ENCODE measurements around the gene GCLM. TPM values are rescaled to one million over a fixed set of nuclear protein-coding genes. Genes with fewer than 3 reads are reported as not detected.
A peak's percentile ranks its signal among the peaks of the same experiment; 100 is the strongest.

GCLM gene
- polyA plus RNA-seq, 1 donor (not counting 4 experiments of a cell fraction or from before 2014, with no cell fraction given): 41.8 TPM

DNA sequence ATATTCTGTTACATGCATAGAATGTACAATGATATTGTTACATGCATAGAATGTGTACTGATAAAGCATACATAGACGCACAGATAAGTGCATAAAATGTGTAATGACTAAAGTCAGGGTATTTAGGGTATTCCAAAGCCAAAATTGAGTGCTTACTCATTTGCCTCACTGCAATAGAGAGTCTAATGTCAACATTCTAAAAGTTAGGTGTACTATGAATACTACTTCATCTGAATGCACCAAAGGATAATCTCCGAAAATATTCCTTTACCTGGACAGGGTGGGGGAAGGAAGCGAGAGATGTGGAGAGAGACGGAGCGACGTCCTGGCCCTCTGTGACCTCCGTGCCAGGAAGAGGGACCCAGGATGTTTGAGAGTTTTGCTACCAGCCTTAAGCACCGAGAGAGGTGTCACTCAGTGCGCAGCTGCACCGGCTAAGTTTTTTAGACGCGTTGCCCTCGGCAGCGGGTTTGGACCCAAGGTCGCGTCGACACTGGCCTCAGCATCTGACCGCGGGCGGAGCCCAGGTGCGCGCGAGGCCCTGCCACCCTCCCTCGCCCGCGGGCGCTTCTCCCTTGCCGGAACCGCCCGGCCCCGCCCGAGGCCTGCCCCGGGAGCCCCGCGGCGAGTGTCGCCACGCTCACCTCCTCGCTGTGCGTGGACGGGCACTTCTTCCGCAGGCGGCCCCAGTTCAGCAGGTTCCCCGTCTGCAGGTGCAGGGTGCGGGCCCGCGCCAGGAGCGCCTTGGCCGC is 660 bp downstream of the GCLM start:
- Histone ChIP-seq H3K27me3 (ENCODE audit: control insufficient read depth, extremely low read depth, insufficient read depth, low read length) (no peaks in the 10 kb centered on the region), H3K4me2 (ENCODE audit: control insufficient read depth, extremely low read depth, insufficient read depth, low read depth, low read length) (peak overlapping the region; percentile 92), H3K79me2 (ENCODE audit: control insufficient read depth, insufficient read depth, low read length) (peaks cover 52% of the 10 kb centered on the region), H2AFZ (ENCODE audit: control insufficient read depth, low read length) (no peak overlapping the region), H4K20me1 (ENCODE audit: control insufficient read depth, extremely low read depth, insufficient read depth, low read length) (no peaks in the 10 kb centered on the region), H3K9ac (ENCODE audit: control insufficient read depth, extremely low read depth, insufficient read depth, low read length) (peak overlapping the region; percentile 81), H3K27ac (ENCODE audit: control insufficient read depth, insufficient read depth, low read length) (peak overlapping the region; percentile 69), H3K9me3 (ENCODE audit: control insufficient read depth, low read depth, low read length) (no peaks in the 10 kb centered on the region), H3K36me3 (ENCODE audit: control insufficient read depth in 2 of 2, extremely low read depth in 1 of 2, insufficient read depth in 2 of 2, low read length in 2 of 2) (no peaks in the 10 kb centered on the region), H3K9me1 (ENCODE audit: control insufficient read depth, extremely low read depth, insufficient read depth, low read length) (no peaks in the 10 kb centered on the region), H3K4me3 (ENCODE audit: control insufficient read depth in 2 of 3, extremely low read depth in 1 of 3, insufficient read depth in 2 of 3, low read depth in 1 of 3, low read length in 3 of 3) (peak overlapping the region; percentile 80 to 86 (median 83)), H3K4me1 (ENCODE audit: control insufficient read depth, extremely low read depth, insufficient read depth, low read length) (peaks cover 16% of the 10 kb centered on the region)
- no peak for TF ChIP-seq EZH2 (IDR thresholded peaks at IDR 0.05; ENCODE audit: low read length)
- TF ChIP-seq, protein P1, sequence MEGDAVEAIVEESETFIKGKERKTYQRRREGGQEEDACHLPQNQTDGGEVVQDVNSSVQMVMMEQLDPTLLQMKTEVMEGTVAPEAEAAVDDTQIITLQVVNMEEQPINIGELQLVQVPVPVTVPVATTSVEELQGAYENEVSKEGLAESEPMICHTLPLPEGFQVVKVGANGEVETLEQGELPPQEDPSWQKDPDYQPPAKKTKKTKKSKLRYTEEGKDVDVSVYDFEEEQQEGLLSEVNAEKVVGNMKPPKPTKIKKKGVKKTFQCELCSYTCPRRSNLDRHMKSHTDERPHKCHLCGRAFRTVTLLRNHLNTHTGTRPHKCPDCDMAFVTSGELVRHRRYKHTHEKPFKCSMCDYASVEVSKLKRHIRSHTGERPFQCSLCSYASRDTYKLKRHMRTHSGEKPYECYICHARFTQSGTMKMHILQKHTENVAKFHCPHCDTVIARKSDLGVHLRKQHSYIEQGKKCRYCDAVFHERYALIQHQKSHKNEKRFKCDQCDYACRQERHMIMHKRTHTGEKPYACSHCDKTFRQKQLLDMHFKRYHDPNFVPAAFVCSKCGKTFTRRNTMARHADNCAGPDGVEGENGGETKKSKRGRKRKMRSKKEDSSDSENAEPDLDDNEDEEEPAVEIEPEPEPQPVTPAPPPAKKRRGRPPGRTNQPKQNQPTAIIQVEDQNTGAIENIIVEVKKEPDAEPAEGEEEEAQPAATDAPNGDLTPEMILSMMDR (optimal IDR thresholded peaks at IDR 0.05 in 1 of 3, IDR thresholded peaks at IDR 0.05 in 1 of 3, conservative IDR thresholded peaks at IDR 0.05 in 1 of 3; ENCODE audit: extremely low read depth in 1 of 3, insufficient read depth in 2 of 3, low read length in 3 of 3): no peak
- dilution Hi-C loops (cut with MboI; ENCODE audit: extremely low pct_ligation_motif_present, low sequenced_read_pairs): no loop called here
- no peak for DNase-seq (ENCODE audit: low read depth, low spot score)
- FAIRE-seq: no peak

DNA sequence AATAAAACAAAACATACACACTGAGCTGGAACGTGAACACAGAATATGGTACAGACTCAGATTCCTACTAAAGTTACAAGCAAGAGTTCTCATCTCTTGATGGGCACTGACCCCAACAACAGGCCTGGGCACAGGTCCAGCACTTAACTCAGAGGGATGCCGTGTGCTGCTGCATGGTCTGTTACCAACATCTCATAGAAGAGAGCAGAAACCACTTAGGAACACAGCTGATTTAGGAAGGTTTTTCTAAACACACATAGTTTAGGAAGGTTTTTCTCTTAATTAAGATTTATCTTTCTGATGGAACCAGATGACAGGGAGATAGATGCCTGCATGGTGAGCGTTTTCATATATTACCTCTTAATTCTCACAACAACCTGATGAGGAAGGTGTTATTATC is 1.5 kb downstream of the GCLM start:
- no peaks in the 10 kb centered on the region for H4K20me1 ChIP-seq (ENCODE audit: control insufficient read depth, extremely low read depth, insufficient read depth, low read length)
- DNase-seq (ENCODE audit: low read depth, low spot score): no peak
- no peak for TF ChIP-seq EZH2 (IDR thresholded peaks at IDR 0.05; ENCODE audit: low read length)
- TF ChIP-seq, protein P1 (optimal IDR thresholded peaks at IDR 0.05 in 1 of 3, IDR thresholded peaks at IDR 0.05 in 1 of 3, conservative IDR thresholded peaks at IDR 0.05 in 1 of 3; ENCODE audit: extremely low read depth in 1 of 3, insufficient read depth in 2 of 3, low read length in 3 of 3): no peak
- peak overlapping the region; percentile 80 to 86 (median 83) for H3K4me3 ChIP-seq (ENCODE audit: control insufficient read depth in 2 of 3, extremely low read depth in 1 of 3, insufficient read depth in 2 of 3, low read depth in 1 of 3, low read length in 3 of 3)
- no peak for FAIRE-seq
- no peak overlapping the region for H3K27ac ChIP-seq (ENCODE audit: control insufficient read depth, insufficient read depth, low read length)
- no peaks in the 10 kb centered on the region for H3K9me3 ChIP-seq (ENCODE audit: control insufficient read depth, low read depth, low read length)
- no peaks in the 10 kb centered on the region for H3K27me3 ChIP-seq (ENCODE audit: control insufficient read depth, extremely low read depth, insufficient read depth, low read length)
- H3K4me1 ChIP-seq (ENCODE audit: control insufficient read depth, extremely low read depth, insufficient read depth, low read length): peaks cover 16% of the 10 kb centered on the region
- no peak overlapping the region for H2AFZ ChIP-seq (ENCODE audit: control insufficient read depth, low read length)
- H3K9ac ChIP-seq (ENCODE audit: control insufficient read depth, extremely low read depth, insufficient read depth, low read length): peak overlapping the region; percentile 38
- dilution Hi-C loops (cut with MboI; ENCODE audit: extremely low pct_ligation_motif_present, low sequenced_read_pairs): no loop called here
- no peaks in the 10 kb centered on the region for H3K36me3 ChIP-seq (ENCODE audit: control insufficient read depth in 2 of 2, extremely low read depth in 1 of 2, insufficient read depth in 2 of 2, low read length in 2 of 2)
- H3K4me2 ChIP-seq (ENCODE audit: control insufficient read depth, extremely low read depth, insufficient read depth, low read depth, low read length): peak overlapping the region; percentile 92
- H3K9me1 ChIP-seq (ENCODE audit: control insufficient read depth, extremely low read depth, insufficient read depth, low read length): no peaks in the 10 kb centered on the region
- H3K79me2 ChIP-seq (ENCODE audit: control insufficient read depth, insufficient read depth, low read length): peaks cover 54% of the 10 kb centered on the region
